ENCODE results near the gene ALKBH6.

ALKBH6 gene

DNA sequence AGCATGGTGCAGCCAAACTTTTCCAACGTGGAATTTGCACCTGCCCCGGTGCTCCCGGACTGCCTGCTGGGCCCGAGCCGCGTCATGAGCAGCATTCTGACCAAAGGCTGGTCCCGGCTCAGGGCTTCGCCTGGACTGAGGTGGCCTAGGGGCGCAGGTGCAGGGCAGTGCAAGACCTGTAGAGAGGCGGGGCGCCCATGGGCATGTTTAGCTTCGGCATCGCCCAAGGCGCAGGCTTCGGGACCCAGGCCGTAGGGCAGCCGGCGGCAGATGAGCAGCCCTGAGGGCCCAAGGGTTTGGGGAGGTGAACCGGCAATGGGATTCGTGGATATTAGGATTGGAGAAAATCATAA is 54.1 kb downstream of the ALKBH6 start:
- no peak for DNase-seq
